Neural crest cell (in vitro differentiated cells): ENCODE results near the gene CCN5. TPM values are rescaled to one million over a fixed set of nuclear protein-coding genes. Genes with fewer than 3 reads are reported as not detected.
A peak's percentile ranks its signal among the peaks of the same experiment; 100 is the strongest.

ENCODE experiments used
- DNase-seq: peaks from one replicate; pipeline ENCODE4 v3.0.0; 2021; ENCODE audit warnings: low read depth, mixed read lengths, low spot score
- H3K27ac Mint-ChIP-seq: one replicate; pipeline ENCODE4 v1.8.0; 2021; ENCODE audit warnings: mild to moderate bottlenecking, mixed read lengths; ENCODE audit not compliant: unreplicated experiment
- H3K27me3 Mint-ChIP-seq: 2 replicates; pipeline ENCODE4 v1.8.0; 2021; ENCODE audit warnings: low read depth, mild to moderate bottlenecking, mixed read lengths
- H3K36me3 Mint-ChIP-seq: 2 replicates; pipeline ENCODE4 v1.8.0; 2021; ENCODE audit warnings: low read depth, mild to moderate bottlenecking, mixed read lengths
- H3K4me1 Mint-ChIP-seq: 2 replicates; pipeline ENCODE4 v1.8.0; 2021; ENCODE audit warnings: mixed read lengths
- H3K4me3 Mint-ChIP-seq: one replicate; pipeline ENCODE4 v1.8.0; 2021; ENCODE audit warnings: mild to moderate bottlenecking, mixed read lengths
- H3K9me3 Mint-ChIP-seq: 2 replicates; pipeline ENCODE4 v1.8.0; 2021; ENCODE audit warnings: mixed read lengths
- CTCF ChIP-seq: fragments of 200-600 bp; sonication (generic); conservative IDR thresholded peaks from 2 replicates; pipeline ENCODE4 v1.5.0; 2021; ENCODE audit warnings: antibody characterized with exemption, mild to moderate bottlenecking
- total RNA-seq: library from RNA; stranded (reverse); gene quantifications from 2 replicates; pipeline ENCODE4 v1.2.1, GENCODE V29; 2021

Gene CCN5
- total RNA-seq, 1 donor from 2014 or later: not detected

GRCh38 chr20:44736170-44737021 is 21.2 kb downstream of the CCN5 start:
- peaks cover 16% of the 10 kb centered on the region for H3K4me1 Mint-ChIP-seq
- peak; percentile 40 for DNase-seq
- H3K9me3 Mint-ChIP-seq: peaks cover 11% of the 10 kb centered on the region
- no peak overlapping the region for H3K4me3 Mint-ChIP-seq
- no peak overlapping the region for H3K27ac Mint-ChIP-seq
- no peak for TF ChIP-seq CTCF
- peaks cover 19% of the 10 kb centered on the region for H3K27me3 Mint-ChIP-seq
- H3K36me3 Mint-ChIP-seq: no peaks in the 10 kb centered on the region

GRCh38 chr20:44737116-44737515 is 21.9 kb downstream of the CCN5 start:
- Mint-ChIP-seq H3K27me3 (peaks cover 26% of the 10 kb centered on the region), H3K27ac (no peak overlapping the region), H3K4me3 (no peak overlapping the region), H3K36me3 (no peaks in the 10 kb centered on the region), H3K4me1 (peaks cover 16% of the 10 kb centered on the region), H3K9me3 (peaks cover 11% of the 10 kb centered on the region)
- TF ChIP-seq CTCF: no peak
- no peak for DNase-seq

- Mint-ChIP-seq H3K4me3 (no peak overlapping the region), H3K27ac (no peak overlapping the region), H3K4me1 (peaks cover 11% of the 10 kb centered on the region)
Observed at GRCh38 chr20:44738813-44739477, 23.8 kb downstream of the CCN5 start.

GRCh38 chr20:44739942-44740341 is 24.8 kb downstream of the CCN5 start:
- H3K9me3 Mint-ChIP-seq: peaks cover 11% of the 10 kb centered on the region
- TF ChIP-seq CTCF: no peak
- H3K36me3 Mint-ChIP-seq: no peaks in the 10 kb centered on the region
- peaks cover 11% of the 10 kb centered on the region for H3K4me1 Mint-ChIP-seq
- H3K4me3 Mint-ChIP-seq: no peak overlapping the region
- no peak overlapping the region for H3K27ac Mint-ChIP-seq
- DNase-seq: no peak
- H3K27me3 Mint-ChIP-seq: peaks cover 46% of the 10 kb centered on the region

More at GRCh38 chr20:44738813-44739477, 23.8 kb downstream of the CCN5 start:
- Mint-ChIP-seq H3K36me3 (no peaks in the 10 kb centered on the region), H3K9me3 (peaks cover 11% of the 10 kb centered on the region), H3K27me3 (peaks cover 36% of the 10 kb centered on the region)
- DNase-seq: peak; percentile 32
- no peak for TF ChIP-seq CTCF

GRCh38 chr20:44742304-44743079 is 27.3 kb downstream of the CCN5 start:
- no peak overlapping the region for H3K27ac Mint-ChIP-seq
- no peak for TF ChIP-seq CTCF
- no peak for DNase-seq
- peaks cover 7% of the 10 kb centered on the region for H3K4me1 Mint-ChIP-seq
- H3K4me3 Mint-ChIP-seq: no peak overlapping the region
- peaks cover 4% of the 10 kb centered on the region for H3K9me3 Mint-ChIP-seq
- H3K36me3 Mint-ChIP-seq: no peaks in the 10 kb centered on the region
- peaks cover 69% of the 10 kb centered on the region for H3K27me3 Mint-ChIP-seq
